ENCODE measurements around the gene WWTR1. TPM values are rescaled to one million over a fixed set of nuclear protein-coding genes. Genes with fewer than 3 reads are reported as not detected.

WWTR1 gene
- total RNA-seq, 6 experiments from 2014 or later = 10.6 to 19.7 (median 15.3) TPM

DNA sequence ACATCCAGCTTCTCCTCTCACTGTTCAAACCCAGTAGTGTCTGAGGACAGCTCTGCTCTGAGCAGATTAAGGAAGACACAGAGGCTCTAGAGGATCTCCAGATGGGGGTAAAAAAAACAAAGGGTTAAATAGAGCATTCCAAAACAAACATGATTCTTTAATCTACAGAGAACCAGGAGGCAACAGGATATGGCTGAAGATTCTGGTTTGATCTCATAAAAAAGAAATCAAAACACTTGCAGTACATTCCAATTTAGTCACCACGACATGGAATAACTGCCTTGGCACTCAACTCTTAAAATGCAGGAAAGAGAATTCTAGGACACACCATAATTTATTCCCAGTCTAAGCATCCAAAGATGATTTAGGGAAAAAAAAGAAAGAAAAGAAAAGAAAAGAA lies 151.3 kb downstream of the WWTR1 start:
- no peak for ATAC-seq
- intact Hi-C loops (cut with DNase I) = no loop called here

DNA sequence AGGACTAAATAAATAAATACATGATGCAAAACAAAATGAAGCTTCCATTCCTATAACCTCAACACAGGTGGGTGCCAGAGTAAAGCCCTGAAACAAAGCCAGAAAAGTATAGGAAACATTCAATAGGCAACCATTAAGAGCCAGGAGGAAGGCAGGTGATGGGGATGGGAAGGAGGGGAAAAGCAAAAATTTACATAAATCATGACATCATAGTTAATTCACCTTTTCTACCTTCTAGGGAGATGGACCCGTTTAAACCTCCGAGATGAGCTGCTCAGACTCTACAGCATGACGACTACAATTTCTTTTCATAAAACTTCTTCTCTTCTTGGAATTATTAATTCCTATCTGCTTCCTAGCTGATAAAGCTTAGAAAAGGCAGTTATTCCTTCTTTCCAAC lies 155.4 kb downstream of the WWTR1 start:
- TF ChIP-seq CTCF (IDR thresholded peaks at IDR 0.05) = no peak
- no peak for TF ChIP-seq POLR2A (IDR thresholded peaks at IDR 0.05)
- no peak for DNase-seq
- Histone ChIP-seq H3K4me1 (peaks cover 0 to 10% (median 0%) of the 10 kb centered on the region in 4 donors), H3K27me3 (no peaks in the 10 kb centered on the region), H3K36me3 (peaks cover 0 to 57% (median 17%) of the 10 kb centered on the region in 4 donors), H3K27ac (no peak overlapping the region), H3K9me3 (no peaks in the 10 kb centered on the region), H3K4me3 (no peak overlapping the region)
- intact Hi-C loops (cut with DNase I) = no loop called here
- 80% methylated on average over 3 of the region's 3 CpGs for WGBS (ENCODE audit: insufficient coverage, low coverage, low lambda C conversion rate, missing lambda C conversion rate)
- no peak for ATAC-seq

More for the DNA sequence above, 151.3 kb downstream of the WWTR1 start:
- peaks cover 0 to 20% (median 0%) of the 10 kb centered on the region in 4 donors for H3K4me1 ChIP-seq
- TF ChIP-seq CTCF (IDR thresholded peaks at IDR 0.05) (no peak), POLR2A (IDR thresholded peaks at IDR 0.05) (no peak)
- 21% methylated on average over 1 of the region's 1 CpG for WGBS (ENCODE audit: insufficient coverage, low coverage, low lambda C conversion rate, missing lambda C conversion rate)
- H3K36me3 ChIP-seq = peaks cover 0 to 20% (median 4%) of the 10 kb centered on the region in 4 donors
- DNase-seq = no peak
- H3K4me3 ChIP-seq = no peak overlapping the region
- H3K9me3 ChIP-seq = no peaks in the 10 kb centered on the region
- H3K27me3 ChIP-seq = no peaks in the 10 kb centered on the region
- H3K27ac ChIP-seq = no peak overlapping the region

DNA sequence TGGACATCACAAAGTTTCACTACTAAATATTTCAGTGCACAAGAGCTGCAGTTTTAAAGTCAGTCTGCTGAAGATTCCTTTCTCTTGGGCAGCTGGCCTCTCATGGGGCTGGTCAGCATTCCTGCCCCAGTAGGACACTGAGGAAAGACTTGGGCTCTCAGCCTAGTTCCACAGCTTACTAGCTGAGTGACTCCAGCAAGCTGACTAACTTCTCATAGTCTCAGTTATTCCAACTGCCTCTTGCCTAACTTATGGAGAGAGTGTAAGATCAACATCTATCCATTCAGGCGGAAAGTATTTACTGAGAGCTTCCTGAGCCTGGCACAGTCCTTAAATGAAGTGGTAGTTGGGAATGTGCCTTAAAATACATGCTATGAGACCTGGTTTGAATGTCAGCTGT lies 156.3 kb downstream of the WWTR1 start:
- ATAC-seq (no peak), DNase-seq (no peak)
- WGBS (ENCODE audit: insufficient coverage, low coverage, low lambda C conversion rate, missing lambda C conversion rate) = 100% methylated on average over 1 of the region's 1 CpG
- Histone ChIP-seq H3K27ac (no peak overlapping the region), H3K27me3 (no peaks in the 10 kb centered on the region), H3K4me3 (no peak overlapping the region), H3K36me3 (peaks cover 0 to 57% (median 17%) of the 10 kb centered on the region in 4 donors), H3K9me3 (no peaks in the 10 kb centered on the region), H3K4me1 (peaks cover 0 to 2% (median 0%) of the 10 kb centered on the region in 4 donors)
- intact Hi-C loops (cut with DNase I) = no loop called here
- TF ChIP-seq POLR2A (IDR thresholded peaks at IDR 0.05) (no peak), CTCF (IDR thresholded peaks at IDR 0.05) (no peak)

- DNase-seq = no peak
- 57% methylated on average over 3 of the region's 4 CpGs for WGBS (ENCODE audit: insufficient coverage, low coverage, low lambda C conversion rate, missing lambda C conversion rate)
- intact Hi-C loops (cut with DNase I) = no loop called here
- Histone ChIP-seq H3K27me3 (no peaks in the 10 kb centered on the region), H3K9me3 (no peaks in the 10 kb centered on the region), H3K4me3 (no peak overlapping the region), H3K27ac (no peak overlapping the region), H3K4me1 (no peaks in the 10 kb centered on the region), H3K36me3 (peaks cover 0 to 78% (median 18%) of the 10 kb centered on the region in 4 donors)
- no peak for ATAC-seq
- TF ChIP-seq CTCF (IDR thresholded peaks at IDR 0.05) (no peak), POLR2A (IDR thresholded peaks at IDR 0.05) (no peak)
Observed at GRCh38 chr3:149497966-149498670, 159.7 kb downstream of the WWTR1 start.

All from right lobe of liver (tissue), 6 donors.